Fibroblast of lung (primary cell): Measurements from ENCODE around the gene ABCC6.

ENCODE experiments used
- CTCF ChIP-seq, 2 donors: IDR thresholded peaks in 1 of 2; conservative IDR thresholded peaks in 1 of 2; 1 replicate in 1 of 2; 2 replicates in 1 of 2; pipeline ENCODE4 v1.5.1; 2011 to 2012; ENCODE audit warnings: low read length in 2 of 2, control low read depth in 1 of 2, inconsistent platforms in 1 of 2, low read depth in 1 of 2, mild to moderate bottlenecking in 1 of 2
- EZH2 ChIP-seq: IDR thresholded peaks from 2 replicates; pipeline ENCODE4 v1.5.1; 2012; ENCODE audit warnings: low read length, control low read depth, mild to moderate bottlenecking; ENCODE audit errors: missing control alignments

- TF ChIP-seq CTCF (conservative IDR thresholded peaks at IDR 0.05 in 1 of 2, IDR thresholded peaks at IDR 0.05 in 1 of 2; ENCODE audit: low read depth in 1 of 2, low read length in 2 of 2) (no peak), EZH2 (no peak)
Observed at GRCh38 chr16:16168431-16168830, 54.9 kb downstream of the ABCC6 start.
